Stimulated activated CD8-positive, alpha-beta memory T cell treated with anti-CD3 and anti-CD28 coated beads, Interleukin-12 subunit alpha, Interleukin-12 subunit beta, amount 100 ng/mL, for 4 hours (primary cell): Measurements from ENCODE around the gene UAP1.

Experiments used
- DNase-seq: peaks from one replicate; pipeline ENCODE4 v3.0.0-alpha.2; 2020; ENCODE audit warnings: low read depth

UAP1 gene

DNA sequence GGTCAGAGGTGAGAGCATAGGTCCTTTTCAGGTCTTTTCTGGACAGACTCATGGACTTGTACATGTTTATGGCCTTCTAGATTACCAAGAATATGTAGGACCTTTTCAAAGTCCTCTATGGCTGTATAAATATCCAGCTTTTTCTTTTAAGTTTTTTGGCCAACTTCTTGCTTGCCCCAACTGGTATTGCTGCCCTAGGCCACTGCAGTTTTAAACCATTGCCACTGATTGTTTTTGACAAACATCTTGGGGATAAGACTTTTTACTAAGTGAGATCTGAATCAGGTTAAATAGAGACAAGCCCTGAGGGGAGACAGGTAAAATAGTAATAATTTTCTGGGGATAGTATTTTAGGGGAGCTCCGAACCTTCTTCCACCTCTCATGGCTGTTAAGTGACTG lies 56.0 kb downstream of the UAP1 start:
- no peak for DNase-seq

DNA sequence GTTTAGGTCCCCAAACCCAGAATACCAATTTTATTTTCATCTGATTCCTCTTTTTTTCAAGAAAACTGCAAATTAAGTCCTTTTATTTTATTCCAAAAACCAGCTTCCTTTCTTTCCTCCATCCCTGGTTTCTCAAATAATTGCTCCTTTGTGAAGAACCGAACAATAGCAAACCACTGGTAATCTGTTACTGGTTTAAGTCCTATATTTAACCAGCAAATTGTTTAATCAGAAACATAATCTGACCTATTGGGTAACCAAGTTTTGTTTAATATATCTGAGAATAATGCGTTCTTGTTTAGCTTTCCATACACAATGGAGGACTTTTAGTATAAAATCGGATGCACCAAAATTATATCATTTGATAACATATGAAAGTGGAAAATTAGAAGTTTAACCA lies 57.6 kb downstream of the UAP1 start:
- DNase-seq: no peak

DNA sequence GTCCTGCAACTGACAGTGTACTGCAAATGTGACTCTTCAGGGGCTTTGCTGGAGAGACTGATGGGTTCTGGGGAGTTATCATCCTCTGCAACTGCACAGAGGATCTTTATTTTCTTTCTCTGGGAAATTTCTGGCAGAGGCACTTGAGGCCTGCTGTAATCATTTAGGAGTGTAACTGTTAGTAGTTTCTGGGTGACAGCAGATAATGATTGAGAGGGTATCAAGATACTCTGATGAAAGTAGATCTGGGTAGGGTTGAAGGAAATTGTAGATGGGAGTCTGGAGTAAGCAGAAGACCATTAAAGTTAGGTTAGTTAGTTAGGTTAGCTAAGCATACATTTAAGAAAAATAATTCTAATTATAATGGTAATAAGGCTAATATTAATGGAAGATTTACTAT lies 59.7 kb downstream of the UAP1 start:
- no peak for DNase-seq

DNA sequence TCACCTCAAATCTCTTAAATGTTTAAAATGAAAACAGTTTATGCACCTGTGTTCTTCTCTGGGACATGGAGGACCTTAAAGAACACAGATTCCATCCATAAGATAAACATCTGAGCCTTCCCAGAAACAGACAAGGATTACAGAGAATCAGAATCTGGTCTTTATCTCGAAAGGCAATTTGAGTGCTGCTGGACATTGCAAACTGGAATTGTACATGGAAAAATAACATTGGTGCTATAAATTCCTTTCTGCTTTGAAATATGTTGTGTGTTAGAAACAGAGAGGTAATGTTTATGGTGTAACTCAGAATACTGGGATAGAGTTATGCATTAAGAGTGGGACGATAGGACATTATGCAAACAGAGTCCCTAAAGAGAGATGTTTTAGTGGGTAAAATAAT lies 64.2 kb downstream of the UAP1 start:
- no peak for DNase-seq

DNA sequence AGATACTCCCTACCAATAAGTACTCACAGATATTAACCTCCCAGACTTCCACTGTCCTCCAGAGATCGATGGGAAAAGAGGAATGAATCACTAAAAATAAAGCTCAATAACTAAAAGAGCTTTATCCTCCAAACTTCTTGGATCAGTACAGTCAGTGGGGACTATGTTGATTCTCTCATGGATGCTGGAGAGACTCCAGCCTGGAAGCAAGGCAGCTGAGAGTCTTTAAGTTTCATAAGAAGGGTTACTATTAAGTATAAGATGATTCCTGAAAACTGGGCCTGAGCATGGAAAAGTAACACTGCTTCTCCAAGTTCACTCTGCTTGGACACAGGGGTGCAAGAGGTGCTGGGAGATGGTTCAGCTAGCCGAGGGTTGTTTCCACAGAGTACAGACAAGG lies 64.6 kb downstream of the UAP1 start:
- no peak for DNase-seq

DNA sequence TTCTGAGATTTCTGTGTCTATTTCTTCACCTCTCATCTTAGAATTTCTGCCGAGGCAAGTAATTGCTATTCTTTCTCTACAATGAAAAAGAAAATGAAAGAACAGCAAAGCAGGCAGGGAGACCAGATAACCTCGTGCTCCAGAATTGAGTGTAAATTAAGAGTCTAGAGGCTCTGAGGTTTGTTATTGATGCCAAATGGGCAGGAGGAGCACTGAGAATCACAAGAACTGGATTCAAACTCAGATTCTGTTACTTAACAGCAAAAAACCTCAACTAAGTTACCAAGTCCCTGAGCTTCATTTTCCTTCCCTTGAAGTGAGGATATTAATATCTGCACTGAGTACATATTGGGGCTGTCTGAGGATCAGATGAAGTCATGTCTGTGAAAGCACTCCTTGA lies 65.2 kb downstream of the UAP1 start:
- DNase-seq: no peak

DNA sequence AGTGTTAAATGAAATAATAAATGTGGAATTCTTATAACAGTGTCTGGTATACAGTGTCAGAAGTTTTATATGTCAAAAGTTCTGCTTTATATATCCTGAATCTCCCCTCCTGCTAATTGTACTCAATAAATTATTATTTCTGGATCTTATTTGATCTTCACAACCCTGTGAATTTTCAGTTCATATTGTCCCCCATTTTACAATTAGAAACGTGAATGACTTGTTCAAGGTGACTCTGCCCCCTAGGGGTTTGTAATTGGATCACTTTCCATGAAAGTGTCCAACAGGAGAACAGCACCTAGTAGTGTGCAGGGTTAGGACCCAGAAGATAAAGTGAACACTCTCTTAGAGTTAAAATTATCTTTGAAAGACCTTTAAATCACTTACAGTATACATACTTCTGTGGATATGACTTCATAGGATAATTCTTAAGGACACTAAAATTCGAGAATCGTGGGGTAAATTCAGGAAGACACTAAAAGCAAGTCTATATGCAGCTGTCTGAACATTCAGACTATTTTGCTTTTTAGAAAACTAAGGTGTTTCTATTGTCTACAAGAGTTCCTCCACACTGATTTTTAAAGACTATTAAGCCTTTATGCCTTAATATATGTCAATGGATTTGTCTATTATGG lies 66.3 kb downstream of the UAP1 start:
- DNase-seq: no peak

DNA sequence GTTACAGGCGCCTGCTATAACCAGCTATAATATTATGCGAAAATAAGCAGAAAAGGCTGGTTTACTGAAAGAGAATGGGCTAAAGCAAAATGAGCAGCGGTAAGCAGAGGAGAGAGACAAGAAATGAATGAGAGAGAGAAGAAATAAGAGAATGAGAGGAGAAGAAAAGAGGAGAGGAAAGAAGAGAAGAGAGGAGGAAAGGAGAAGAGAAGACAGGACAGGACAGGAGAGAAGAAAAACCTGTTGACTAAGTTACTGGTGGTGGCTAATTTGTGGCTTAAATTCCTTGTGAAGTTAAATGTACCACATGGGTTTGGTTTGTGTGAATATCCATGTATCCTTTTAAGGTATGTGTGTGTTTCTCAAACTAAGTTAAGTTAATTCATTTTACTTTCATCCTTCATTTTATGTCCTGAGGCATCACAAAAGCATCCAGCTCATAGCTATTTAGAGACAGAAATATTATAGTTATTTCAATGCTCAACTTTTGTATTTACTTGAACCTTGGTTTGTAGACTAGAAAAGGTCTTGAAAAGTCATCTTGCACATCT lies 67.6 kb downstream of the UAP1 start:
- DNase-seq: no peak

DNA sequence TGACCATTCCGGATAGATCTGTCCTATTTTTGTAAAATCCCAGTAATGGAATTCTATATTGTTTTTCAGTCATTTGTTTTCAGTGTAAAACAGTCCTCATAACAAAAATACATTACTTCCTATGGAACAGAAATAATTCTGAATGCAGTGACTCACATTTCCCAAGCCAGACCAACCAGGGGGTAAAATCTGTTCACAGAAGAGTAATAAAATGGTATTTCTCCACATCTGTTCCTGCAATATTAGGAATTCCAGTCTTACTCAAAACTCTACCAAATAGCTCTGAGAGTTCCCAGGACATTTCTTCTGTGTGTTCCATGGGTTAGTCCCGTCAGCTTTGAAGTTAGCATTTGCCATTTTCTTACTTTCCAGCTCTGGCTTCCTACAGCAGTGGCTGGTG lies 68.1 kb downstream of the UAP1 start:
- no peak for DNase-seq

DNA sequence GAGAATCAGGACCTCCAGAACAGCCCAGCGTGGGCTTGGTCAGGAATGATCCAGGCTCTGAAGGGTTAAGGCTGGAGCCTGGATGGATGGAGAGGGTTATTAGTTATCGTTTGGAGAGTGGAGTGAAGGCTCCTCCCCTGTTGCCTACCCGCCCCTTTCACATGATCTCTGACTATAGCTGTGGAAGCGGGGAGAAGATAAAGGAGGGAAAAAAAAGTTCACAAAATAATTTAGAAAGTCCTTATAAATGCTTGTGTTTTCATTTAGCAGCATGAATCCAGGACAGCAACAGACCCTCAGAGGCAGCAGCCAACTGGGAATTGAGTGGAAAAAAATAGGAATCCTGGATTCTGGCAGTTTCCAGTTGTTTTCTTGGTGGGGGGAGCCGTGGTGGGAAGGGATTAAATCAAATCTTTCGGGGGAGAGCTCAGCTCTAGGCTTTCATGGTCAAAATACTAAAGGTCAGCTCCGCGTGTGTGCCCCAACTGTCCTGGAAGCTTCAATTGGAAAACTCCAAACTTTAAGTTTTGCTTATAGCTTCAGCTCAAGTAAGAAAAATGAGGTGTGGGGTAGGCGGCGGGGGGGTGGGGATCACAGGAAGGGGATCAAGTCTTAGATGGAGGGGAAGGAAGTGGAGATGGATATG lies 70.1 kb downstream of the UAP1 start:
- no peak for DNase-seq

DNA sequence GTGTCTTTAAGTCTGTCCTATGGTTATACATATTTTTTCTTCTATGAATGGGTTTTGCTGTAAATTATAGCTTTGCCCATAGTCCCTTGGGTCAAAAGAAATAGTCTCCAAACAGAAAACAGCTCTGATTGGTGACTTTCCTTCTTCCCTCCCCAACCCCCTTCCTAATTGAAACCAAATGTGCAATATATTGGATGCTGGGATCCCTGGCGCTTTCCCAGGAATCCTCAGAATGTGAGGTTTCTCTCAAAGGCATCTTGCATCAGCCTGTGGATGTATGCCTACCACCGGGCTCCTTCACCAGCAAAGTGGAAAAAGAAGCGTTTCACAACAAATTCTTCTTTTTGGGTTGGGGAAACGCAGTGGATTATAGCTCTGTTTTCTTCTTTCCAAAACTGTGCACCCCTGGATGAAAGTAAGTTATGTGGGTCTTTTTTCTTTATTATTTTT lies 70.7 kb downstream of the UAP1 start, which contains the start of gene DDR2:
DDR2 (plus strand) TSS at position 248 of the 450 bp plus-strand sequence. CDS start 86,600 bp downstream, outside the sequence.
- no peak for DNase-seq

DNA sequence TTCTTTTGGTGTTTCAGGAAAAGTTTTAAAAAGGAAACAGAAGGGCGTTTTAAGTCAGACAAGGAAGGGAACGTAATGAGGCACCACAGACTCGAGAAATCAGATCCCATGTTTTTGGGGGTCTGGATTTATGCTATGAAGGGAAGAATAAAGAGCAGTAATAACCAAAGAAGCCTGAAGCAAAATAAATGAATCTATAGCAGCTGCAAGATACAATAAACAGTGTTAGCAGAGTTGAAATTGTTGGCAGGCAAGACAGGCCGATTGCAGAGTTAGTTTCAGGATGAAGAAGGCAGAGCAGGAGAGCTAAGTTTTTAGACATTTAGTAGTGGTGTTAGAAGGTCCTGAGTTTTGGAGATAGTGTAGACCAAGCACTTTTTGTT lies 71.2 kb downstream of the UAP1 start:
- no peak for DNase-seq

DNA sequence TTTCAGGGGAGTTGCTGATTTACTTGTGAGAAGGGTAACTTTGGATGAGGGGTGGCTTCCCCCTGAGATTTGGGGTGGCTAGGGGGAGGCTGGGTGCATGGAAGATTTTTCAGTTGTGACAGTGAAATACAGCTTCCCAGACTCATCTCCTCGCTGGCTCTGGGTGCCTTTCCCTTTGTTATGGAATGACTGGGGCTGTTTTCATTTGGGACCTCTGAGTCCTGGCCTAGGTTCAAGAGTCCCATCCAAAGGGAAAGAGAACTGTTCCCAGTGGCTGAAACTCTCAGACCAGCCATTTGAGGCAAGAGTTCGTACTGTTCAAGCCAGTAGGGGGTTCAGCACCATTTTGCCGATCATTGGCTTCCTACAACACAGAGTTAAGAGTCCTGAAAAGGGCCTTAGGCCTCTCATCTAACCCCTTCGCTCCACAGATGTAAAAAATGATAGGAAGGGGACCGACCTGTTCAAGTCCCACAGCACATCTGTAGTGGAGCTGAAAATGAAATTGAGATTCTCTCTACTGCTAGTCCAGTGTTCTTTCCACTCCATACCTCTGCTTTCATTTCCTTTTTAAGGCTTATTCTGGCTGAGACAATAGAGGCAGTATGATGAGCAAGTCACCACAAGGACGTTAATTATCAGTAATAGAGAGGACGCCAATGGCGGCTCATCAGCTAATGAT lies 71.7 kb downstream of the UAP1 start:
- no peak for DNase-seq

DNA sequence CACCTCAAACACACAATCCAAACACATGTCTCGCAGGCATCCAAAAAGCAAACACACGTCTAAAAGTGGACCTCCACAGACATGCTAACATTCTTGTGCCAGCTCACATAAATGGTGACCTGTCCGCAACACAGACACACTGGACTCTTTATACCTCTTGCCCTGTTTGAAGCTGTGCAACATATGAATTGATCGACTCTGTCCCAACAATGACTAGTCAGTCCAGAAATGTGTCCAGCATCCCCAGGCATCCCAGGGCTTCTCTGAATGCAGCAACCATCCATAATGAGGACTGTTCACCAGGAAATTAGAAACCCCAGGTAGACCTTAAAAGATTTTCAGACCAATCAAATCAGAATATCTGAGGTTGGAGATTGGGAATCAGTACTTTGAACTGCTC lies 73.9 kb downstream of the UAP1 start:
- DNase-seq: no peak

DNA sequence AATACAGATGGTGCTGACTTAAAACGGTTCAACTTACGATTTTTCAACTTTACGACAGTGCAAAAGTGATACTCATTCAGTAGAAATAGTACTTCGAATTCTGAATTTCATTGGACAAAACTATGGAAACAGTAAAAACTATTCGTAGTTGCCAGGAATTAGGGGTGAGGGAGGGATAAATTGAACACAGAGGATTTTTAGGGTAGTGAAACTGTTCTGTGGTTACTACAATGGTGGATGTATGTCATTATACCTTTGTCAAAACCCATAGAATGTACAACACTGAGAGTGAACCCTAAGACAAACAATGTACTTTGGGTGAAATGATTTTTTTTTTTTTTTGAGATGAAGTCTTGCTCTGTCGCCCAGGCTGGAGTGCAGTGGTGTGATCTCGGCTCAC lies 78.2 kb downstream of the UAP1 start:
- no peak for DNase-seq

DNA sequence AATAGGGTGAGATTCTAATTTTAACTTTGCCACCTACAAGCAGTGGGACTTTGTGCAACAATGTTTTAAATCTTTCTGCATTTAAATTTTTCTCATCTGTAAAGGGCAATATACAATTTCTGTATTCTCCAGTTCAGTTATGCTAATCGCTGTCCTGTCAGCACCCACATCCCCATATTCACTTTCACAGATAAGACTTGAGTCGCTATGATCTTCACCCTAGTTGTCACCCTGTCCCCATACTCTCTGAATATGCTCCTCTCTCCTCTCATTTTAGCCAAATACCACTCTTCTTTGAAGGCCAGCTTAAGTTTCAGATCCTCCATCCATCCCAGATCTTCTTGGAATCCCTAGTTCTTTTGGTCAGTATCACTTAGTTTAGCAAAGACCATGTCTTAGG lies 79.6 kb downstream of the UAP1 start:
- DNase-seq: no peak

DNA sequence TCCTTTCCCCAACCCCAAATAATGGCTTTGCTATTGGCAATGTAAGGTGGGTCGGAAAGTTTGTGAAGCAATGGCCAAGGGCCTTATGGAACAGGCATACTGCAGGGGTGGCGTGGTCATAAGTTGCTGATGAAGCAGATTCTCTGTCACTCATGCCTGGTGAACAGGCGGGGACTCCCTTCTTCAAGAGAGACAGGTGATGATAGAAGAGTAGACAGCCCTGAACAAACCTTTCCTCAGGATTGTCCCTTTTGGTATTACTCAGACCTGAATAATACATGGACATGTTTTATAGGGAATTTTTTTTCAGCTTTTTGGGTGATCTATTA lies 83.4 kb downstream of the UAP1 start:
- DNase-seq: no peak

DNA sequence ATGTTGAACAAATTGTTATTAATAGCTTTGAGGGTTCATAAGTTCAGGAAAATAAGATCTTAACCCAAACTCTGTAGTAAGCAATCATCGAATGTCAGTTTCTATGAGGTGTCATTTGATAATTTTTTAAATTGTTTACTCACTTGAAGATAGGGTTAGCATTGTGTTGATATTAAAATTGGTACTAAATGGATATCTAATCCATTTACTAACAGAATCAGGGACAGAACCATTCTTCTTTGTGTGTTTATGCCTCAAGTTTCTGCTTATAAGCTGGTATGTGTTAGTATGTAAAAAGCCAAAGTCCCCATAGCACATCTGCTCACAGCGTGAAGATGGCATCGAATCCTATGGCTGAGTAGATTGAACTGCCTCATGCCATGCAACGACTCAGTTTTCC lies 84.1 kb downstream of the UAP1 start:
- DNase-seq: no peak

DNA sequence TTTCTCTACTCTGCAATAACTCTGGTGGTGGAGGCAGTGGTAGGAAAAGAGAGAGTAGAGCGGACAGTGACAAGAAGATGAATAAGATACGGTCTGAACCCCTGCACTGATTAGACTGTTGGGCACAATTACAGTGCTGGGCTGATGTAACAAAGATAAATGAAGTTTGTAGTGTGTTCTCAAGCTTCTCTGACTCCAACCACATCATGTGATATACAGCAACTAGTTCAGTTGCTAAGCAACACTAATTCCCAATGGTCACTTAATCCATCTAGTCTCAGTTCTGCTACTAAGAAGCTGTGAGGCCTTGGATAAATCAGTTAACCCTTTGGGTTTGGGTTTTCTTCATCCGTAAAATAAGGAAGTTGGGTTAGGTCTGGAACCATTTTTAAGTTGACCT lies 88.1 kb downstream of the UAP1 start:
- DNase-seq: no peak
